GM23338 (cell line): ENCODE measurements around the gene GLI3. TPM values are rescaled to one million over a fixed set of nuclear protein-coding genes. Genes with fewer than 3 reads are reported as not detected.

Source experiments
- ATAC-seq: fragments of 200-7000 bp; cut with Tn5 transposase; 3 replicates; pipeline ENCODE4 v1.9.1; 2020
- DNase-seq: peaks from one replicate; pipeline ENCODE4 v3.0.0-alpha.2; 2015; ENCODE audit warnings: low spot score
- H2AFZ ChIP-seq: fragments of 200-600 bp; sonication (generic); 2 replicates; pipeline ENCODE4 v1.8.0; 2016; ENCODE audit warnings: antibody characterized with exemption, mild to moderate bottlenecking, moderate library complexity
- H3F3A ChIP-seq: fragments of 200-600 bp; sonication (generic); replicated peaks from 2 replicates; pipeline ENCODE4 v1.8.0; 2017; ENCODE audit warnings: antibody characterized with exemption, mixed run types, low read depth
- H3K27ac ChIP-seq: fragments of 200-600 bp; sonication (generic); 2 replicates; pipeline ENCODE4 v1.6.1; 2016; ENCODE audit warnings: low read depth
- H3K27me3 ChIP-seq: fragments of 200-600 bp; sonication (generic); 2 replicates; pipeline ENCODE4 v1.8.0; 2016; ENCODE audit warnings: mild to moderate bottlenecking, mixed run types, moderate library complexity; ENCODE audit not compliant: insufficient read depth
- H3K36me3 ChIP-seq: fragments of 200-600 bp; sonication (generic); 2 replicates; pipeline ENCODE4 v1.8.0; 2016; ENCODE audit warnings: mild to moderate bottlenecking; ENCODE audit not compliant: insufficient read depth
- H3K4me1 ChIP-seq: fragments of 200-600 bp; sonication (generic); 2 replicates; pipeline ENCODE4 v1.8.0; 2016; ENCODE audit warnings: mild to moderate bottlenecking, moderate library complexity; ENCODE audit not compliant: insufficient read depth
- H3K4me2 ChIP-seq: fragments of 200-600 bp; sonication (generic); 2 replicates; pipeline ENCODE4 v1.7.1; 2017; ENCODE audit warnings: mixed run types
- H3K4me3 ChIP-seq: fragments of 200-600 bp; sonication (generic); 2 replicates; pipeline ENCODE4 v1.6.1; 2016; ENCODE audit warnings: mixed run types
- H3K79me2 ChIP-seq: fragments of 200-600 bp; sonication (generic); replicated peaks from 2 replicates; pipeline ENCODE4 v1.8.0; 2017; ENCODE audit warnings: mild to moderate bottlenecking; ENCODE audit not compliant: insufficient read depth
- H3K9me2 ChIP-seq: fragments of 200-600 bp; sonication (generic); 2 replicates; pipeline ENCODE4 v1.8.0; 2017; ENCODE audit not compliant: insufficient read depth
- H4K20me1 ChIP-seq: fragments of 200-600 bp; sonication (generic); replicated peaks from 2 replicates; pipeline ENCODE4 v1.8.0; 2017; ENCODE audit warnings: mild to moderate bottlenecking; ENCODE audit not compliant: insufficient read depth
- H3K27ac Mint-ChIP-seq: 2 replicates; pipeline ENCODE4 v1.8.0; 2020; ENCODE audit warnings: inconsistent platforms, mild to moderate bottlenecking, moderate library complexity, mixed read lengths
- H3K27me3 Mint-ChIP-seq: 3 replicates; pipeline ENCODE4 v1.8.0; 2022; ENCODE audit warnings: low read depth, mild to moderate bottlenecking, moderate library complexity, mixed read lengths, inconsistent platforms; ENCODE audit not compliant: insufficient read depth, poor library complexity
- H3K36me3 Mint-ChIP-seq: 3 replicates; pipeline ENCODE4 v1.8.0; 2021; ENCODE audit warnings: low read depth, mild to moderate bottlenecking, inconsistent platforms, moderate library complexity, mixed read lengths
- H3K4me1 Mint-ChIP-seq: 3 replicates; pipeline ENCODE4 v1.8.0; 2020; ENCODE audit warnings: mild to moderate bottlenecking, inconsistent platforms, mixed read lengths
- H3K4me3 Mint-ChIP-seq: 3 replicates; pipeline ENCODE4 v1.8.0; 2021; ENCODE audit warnings: moderate library complexity, mild to moderate bottlenecking, inconsistent platforms, mixed read lengths
- H3K9me3 Mint-ChIP-seq: 3 replicates; pipeline ENCODE4 v1.8.0; 2020; ENCODE audit warnings: moderate library complexity, mild to moderate bottlenecking, inconsistent platforms, mixed read lengths
- CREB1 ChIP-seq: fragments of 250-450 bp; sonication (Bioruptor Pico); IDR thresholded peaks from 2 replicates; pipeline ENCODE4 v1.5.0; 2020; ENCODE audit warnings: low read depth, mild to moderate bottlenecking, moderate library complexity
- EZH2 ChIP-seq: fragments of 200-600 bp; sonication (generic); IDR thresholded peaks from one replicate; pipeline ENCODE4 v1.8.0; 2017; ENCODE audit warnings: antibody characterized with exemption, mild to moderate bottlenecking, low read depth; ENCODE audit not compliant: unreplicated experiment
- EZH2phosphoT487 ChIP-seq: fragments of 200-600 bp; sonication (generic); IDR thresholded peaks from one replicate; pipeline ENCODE4 v1.8.1; 2018; ENCODE audit warnings: antibody characterized with exemption; ENCODE audit not compliant: unreplicated experiment
- JUNB ChIP-seq: IDR thresholded peaks from one replicate; pipeline ENCODE4 v1.6.1; 2016; ENCODE audit warnings: antibody characterized with exemption; ENCODE audit not compliant: unreplicated experiment
- POLR2AphosphoS5 ChIP-seq: IDR thresholded peaks from 2 replicates; pipeline ENCODE4 v1.6.1; 2016; ENCODE audit warnings: antibody characterized with exemption, low read depth
- STAT1 ChIP-seq: IDR thresholded peaks from one replicate; pipeline ENCODE4 v1.6.1; 2016; ENCODE audit warnings: antibody characterized with exemption; ENCODE audit not compliant: unreplicated experiment
- ZNF114 ChIP-seq: fragments of 250-450 bp; sonication (Bioruptor Pico); IDR thresholded peaks from 2 replicates; pipeline ENCODE4 v1.5.0; 2020; ENCODE audit warnings: mild to moderate bottlenecking, moderate library complexity
- polyA plus RNA-seq: library from polyadenylated mRNA; unstranded; fragments of >200 nt; fragmentation: Nextera tagmentation; extraction: Ambion mirVana; gene quantifications from 2 replicates; pipeline ENCODE4 v1.2.1, GENCODE V29; 2016
- total RNA-seq: library from RNA; depleted of rRNA; stranded (reverse); fragments of >200 nt; shearing (Covaris generic); gene quantifications from 2 replicates; pipeline ENCODE4 v1.2.3, GENCODE V29; 2014
- TF ChIP-seq, protein P1 (sequence below): IDR thresholded peaks from one replicate; pipeline ENCODE4 v1.6.1; 2018; ENCODE audit warnings: antibody characterized with exemption; ENCODE audit not compliant: unreplicated experiment
- TF ChIP-seq, protein P2 (sequence below): fragments of 250-450 bp; sonication (Bioruptor Pico); IDR thresholded peaks from 2 replicates; pipeline ENCODE4 v1.5.0; 2020; ENCODE audit warnings: mild to moderate bottlenecking, moderate library complexity

The GLI3 gene
- total and polyA plus RNA-seq, 2 experiments from 2014 or later, result 16.1 to 17.9 TPM

DNA sequence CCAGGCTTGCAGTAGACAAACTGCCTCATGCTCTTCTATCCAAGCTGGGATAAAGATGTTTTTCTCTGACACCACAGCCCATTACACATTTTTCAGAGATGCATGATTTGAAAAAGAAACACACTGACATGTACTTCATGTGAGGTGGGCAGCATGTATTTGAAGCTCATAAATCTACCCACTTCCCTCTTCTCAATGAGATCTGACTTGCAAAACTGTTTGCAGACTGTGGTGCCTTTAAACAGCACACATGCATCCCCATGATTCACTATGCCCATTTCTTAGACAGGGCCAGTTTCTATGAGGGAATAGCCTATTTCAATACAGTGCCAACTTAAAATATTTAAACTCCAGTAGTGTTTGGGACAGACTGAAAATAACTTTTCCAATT is 109.8 kb downstream of the GLI3 start:
- Histone ChIP-seq H3K4me1 (no peaks in the 10 kb centered on the region), H3F3A (no peaks in the 10 kb centered on the region), H3K36me3 (no peaks in the 10 kb centered on the region), H2AFZ (no peak overlapping the region), H3K9me2 (no peaks in the 10 kb centered on the region), H3K27me3 (no peaks in the 10 kb centered on the region), H3K4me2 (no peak overlapping the region), H3K4me3 (no peak overlapping the region), H4K20me1 (no peaks in the 10 kb centered on the region), H3K79me2 (peaks cover 7% of the 10 kb centered on the region), H3K27ac (no peak overlapping the region)
- DNase-seq (no peak), ATAC-seq (no peak)
- no peaks in the 10 kb centered on the region; the same call in 2 of the 3 replicates for H3K9me3 Mint-ChIP-seq
- H3K4me3 Mint-ChIP-seq, result no peak overlapping the region
- peaks cover 6% of the 10 kb centered on the region; the same call in 2 of the 3 replicates for H3K36me3 Mint-ChIP-seq
- H3K27me3 Mint-ChIP-seq, result no peaks in the 10 kb centered on the region
- TF ChIP-seq STAT1 (no peak), ZNF114 (CRISPR knock-in tag) (no peak)
- H3K4me1 Mint-ChIP-seq, result peaks cover 4% of the 10 kb centered on the region; the same call in 2 of the 3 replicates
- peak overlapping the region; percentile 25; the same call in 1 of the 2 replicates for H3K27ac Mint-ChIP-seq

DNA sequence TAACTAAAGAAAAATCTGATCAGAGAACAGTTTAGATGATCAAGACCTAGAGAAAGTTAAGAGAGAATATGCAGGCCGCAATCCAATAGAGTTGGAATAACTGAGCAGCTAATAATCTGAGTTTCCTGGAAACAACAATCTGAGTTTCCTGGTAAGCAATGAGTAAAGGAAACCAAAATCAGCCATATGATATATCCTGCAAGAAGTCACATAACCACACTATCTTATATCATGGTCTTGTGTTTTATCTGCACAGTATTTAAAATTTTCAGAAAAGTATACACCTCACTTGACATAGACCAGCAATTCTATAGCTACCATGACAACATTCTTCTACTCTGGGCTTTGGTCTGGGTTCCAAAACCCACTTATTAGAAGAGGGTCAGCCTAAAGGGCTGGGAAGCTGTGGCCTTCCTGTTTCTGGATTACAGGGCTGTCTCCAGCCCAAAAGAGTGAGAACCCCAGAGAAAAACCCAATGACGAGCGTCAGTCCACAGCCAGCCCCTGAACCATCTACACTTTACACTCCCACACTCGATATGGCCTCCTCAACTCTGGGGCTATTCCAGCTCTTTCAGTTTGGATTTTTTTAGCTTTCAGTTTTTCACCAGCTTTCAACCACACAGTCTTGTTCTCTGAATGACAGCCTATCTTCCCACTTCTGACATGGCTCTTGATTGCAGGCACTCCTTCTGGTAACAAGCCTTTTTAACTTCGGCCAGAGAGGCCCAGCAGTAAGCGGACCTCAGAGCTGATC is 110.4 kb downstream of the GLI3 start:
- ATAC-seq, result no peak
- H3K27me3 ChIP-seq, result no peaks in the 10 kb centered on the region
- Mint-ChIP-seq H3K4me1 (peaks cover 6% of the 10 kb centered on the region), H3K36me3 (peaks cover 6% of the 10 kb centered on the region; the same call in 2 of the 3 replicates), H3K27me3 (no peaks in the 10 kb centered on the region), H3K4me3 (no peak overlapping the region), H3K27ac (peak overlapping the region; percentile 25; the same call in 1 of the 2 replicates), H3K9me3 (no peaks in the 10 kb centered on the region; the same call in 2 of the 3 replicates)
- H3K4me1 ChIP-seq, result no peaks in the 10 kb centered on the region
- H3K36me3 ChIP-seq, result no peaks in the 10 kb centered on the region
- no peak overlapping the region for H3K27ac ChIP-seq
- H2AFZ ChIP-seq, result no peak overlapping the region
- no peak overlapping the region for H3K4me3 ChIP-seq
- DNase-seq, result no peak
- no peaks in the 10 kb centered on the region for H3F3A ChIP-seq
- H3K79me2 ChIP-seq, result peaks cover 6% of the 10 kb centered on the region
- no peaks in the 10 kb centered on the region for H3K9me2 ChIP-seq
- H4K20me1 ChIP-seq, result no peaks in the 10 kb centered on the region
- no peak overlapping the region for H3K4me2 ChIP-seq
- TF ChIP-seq POLR2AphosphoS5 (no peak), STAT1 (no peak), EZH2 (no peak), EZH2phosphoT487 (no peak), CREB1 (CRISPR knock-in tag) (no peak), JUNB (no peak), ZNF114 (CRISPR knock-in tag) (no peak)
- TF ChIP-seq, protein P1, sequence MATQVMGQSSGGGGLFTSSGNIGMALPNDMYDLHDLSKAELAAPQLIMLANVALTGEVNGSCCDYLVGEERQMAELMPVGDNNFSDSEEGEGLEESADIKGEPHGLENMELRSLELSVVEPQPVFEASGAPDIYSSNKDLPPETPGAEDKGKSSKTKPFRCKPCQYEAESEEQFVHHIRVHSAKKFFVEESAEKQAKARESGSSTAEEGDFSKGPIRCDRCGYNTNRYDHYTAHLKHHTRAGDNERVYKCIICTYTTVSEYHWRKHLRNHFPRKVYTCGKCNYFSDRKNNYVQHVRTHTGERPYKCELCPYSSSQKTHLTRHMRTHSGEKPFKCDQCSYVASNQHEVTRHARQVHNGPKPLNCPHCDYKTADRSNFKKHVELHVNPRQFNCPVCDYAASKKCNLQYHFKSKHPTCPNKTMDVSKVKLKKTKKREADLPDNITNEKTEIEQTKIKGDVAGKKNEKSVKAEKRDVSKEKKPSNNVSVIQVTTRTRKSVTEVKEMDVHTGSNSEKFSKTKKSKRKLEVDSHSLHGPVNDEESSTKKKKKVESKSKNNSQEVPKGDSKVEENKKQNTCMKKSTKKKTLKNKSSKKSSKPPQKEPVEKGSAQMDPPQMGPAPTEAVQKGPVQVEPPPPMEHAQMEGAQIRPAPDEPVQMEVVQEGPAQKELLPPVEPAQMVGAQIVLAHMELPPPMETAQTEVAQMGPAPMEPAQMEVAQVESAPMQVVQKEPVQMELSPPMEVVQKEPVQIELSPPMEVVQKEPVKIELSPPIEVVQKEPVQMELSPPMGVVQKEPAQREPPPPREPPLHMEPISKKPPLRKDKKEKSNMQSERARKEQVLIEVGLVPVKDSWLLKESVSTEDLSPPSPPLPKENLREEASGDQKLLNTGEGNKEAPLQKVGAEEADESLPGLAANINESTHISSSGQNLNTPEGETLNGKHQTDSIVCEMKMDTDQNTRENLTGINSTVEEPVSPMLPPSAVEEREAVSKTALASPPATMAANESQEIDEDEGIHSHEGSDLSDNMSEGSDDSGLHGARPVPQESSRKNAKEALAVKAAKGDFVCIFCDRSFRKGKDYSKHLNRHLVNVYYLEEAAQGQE, result no peak
- TF ChIP-seq, protein P2, sequence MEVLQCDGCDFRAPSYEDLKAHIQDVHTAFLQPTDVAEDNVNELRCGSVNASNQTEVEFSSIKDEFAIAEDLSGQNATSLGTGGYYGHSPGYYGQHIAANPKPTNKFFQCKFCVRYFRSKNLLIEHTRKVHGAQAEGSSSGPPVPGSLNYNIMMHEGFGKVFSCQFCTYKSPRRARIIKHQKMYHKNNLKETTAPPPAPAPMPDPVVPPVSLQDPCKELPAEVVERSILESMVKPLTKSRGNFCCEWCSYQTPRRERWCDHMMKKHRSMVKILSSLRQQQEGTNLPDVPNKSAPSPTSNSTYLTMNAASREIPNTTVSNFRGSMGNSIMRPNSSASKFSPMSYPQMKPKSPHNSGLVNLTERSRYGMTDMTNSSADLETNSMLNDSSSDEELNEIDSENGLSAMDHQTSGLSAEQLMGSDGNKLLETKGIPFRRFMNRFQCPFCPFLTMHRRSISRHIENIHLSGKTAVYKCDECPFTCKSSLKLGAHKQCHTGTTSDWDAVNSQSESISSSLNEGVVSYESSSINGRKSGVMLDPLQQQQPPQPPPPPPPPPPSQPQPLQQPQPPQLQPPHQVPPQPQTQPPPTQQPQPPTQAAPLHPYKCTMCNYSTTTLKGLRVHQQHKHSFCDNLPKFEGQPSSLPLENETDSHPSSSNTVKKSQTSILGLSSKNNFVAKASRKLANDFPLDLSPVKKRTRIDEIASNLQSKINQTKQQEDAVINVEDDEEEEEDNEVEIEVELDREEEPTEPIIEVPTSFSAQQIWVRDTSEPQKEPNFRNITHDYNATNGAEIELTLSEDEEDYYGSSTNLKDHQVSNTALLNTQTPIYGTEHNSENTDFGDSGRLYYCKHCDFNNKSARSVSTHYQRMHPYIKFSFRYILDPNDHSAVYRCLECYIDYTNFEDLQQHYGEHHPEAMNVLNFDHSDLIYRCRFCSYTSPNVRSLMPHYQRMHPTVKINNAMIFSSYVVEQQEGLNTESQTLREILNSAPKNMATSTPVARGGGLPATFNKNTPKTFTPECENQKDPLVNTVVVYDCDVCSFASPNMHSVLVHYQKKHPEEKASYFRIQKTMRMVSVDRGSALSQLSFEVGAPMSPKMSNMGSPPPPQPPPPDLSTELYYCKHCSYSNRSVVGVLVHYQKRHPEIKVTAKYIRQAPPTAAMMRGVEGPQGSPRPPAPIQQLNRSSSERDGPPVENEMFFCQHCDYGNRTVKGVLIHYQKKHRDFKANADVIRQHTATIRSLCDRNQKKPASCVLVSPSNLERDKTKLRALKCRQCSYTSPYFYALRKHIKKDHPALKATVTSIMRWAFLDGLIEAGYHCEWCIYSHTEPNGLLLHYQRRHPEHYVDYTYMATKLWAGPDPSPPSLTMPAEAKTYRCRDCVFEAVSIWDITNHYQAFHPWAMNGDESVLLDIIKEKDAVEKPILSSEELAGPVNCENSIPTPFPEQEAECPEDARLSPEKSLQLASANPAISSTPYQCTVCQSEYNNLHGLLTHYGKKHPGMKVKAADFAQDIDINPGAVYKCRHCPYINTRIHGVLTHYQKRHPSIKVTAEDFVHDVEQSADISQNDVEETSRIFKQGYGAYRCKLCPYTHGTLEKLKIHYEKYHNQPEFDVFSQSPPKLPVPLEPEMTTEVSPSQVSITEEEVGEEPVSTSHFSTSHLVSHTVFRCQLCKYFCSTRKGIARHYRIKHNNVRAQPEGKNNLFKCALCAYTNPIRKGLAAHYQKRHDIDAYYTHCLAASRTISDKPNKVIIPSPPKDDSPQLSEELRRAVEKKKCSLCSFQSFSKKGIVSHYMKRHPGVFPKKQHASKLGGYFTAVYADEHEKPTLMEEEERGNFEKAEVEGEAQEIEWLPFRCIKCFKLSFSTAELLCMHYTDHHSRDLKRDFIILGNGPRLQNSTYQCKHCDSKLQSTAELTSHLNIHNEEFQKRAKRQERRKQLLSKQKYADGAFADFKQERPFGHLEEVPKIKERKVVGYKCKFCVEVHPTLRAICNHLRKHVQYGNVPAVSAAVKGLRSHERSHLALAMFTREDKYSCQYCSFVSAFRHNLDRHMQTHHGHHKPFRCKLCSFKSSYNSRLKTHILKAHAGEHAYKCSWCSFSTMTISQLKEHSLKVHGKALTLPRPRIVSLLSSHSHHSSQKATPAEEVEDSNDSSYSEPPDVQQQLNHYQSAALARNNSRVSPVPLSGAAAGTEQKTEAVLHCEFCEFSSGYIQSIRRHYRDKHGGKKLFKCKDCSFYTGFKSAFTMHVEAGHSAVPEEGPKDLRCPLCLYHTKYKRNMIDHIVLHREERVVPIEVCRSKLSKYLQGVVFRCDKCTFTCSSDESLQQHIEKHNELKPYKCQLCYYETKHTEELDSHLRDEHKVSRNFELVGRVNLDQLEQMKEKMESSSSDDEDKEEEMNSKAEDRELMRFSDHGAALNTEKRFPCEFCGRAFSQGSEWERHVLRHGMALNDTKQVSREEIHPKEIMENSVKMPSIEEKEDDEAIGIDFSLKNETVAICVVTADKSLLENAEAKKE (CRISPR knock-in tag), result no peak
